K562 (cell line): ENCODE data around the gene BCAR1. TPM values are rescaled to one million over a fixed set of nuclear protein-coding genes. Genes with fewer than 3 reads are reported as not detected.
A peak's percentile ranks its signal among the peaks of the same experiment; 100 is the strongest.

ENCODE experiments used
- ATAC-seq: fragments of 200-7000 bp; cut with Tn5 transposase; 3 replicates; pipeline ENCODE4 v1.9.1; 2020; ENCODE audit warnings: moderate library complexity
- BruUV-seq: library from RNA; stranded (reverse); fragments of 400-500 nt; replicated peaks from 2 replicates; lab custom pipeline; 2021; lab: Mats Ljungman, UMichigan
- CTCF ChIA-PET: fragments of 300-600 bp; formaldehyde crosslinking; extraction: SDS; loops from one replicate; lab custom pipeline; 2021; ENCODE audit warnings: low intra/inter-chr PET ratio; lab: Yijun Ruan, JAX
- POLR2A ChIA-PET: fragments of 300-600, 350-650 bp; sonication (Branson Sonifier 250); formaldehyde crosslinking; extraction: SDS; loops from one replicate; lab custom pipeline; 2021; ENCODE audit warnings: antibody characterized with exemption, inconsistent platforms; lab: Yijun Ruan, JAX
- DNase-seq, 4 experiments: peaks; one replicate each; pipeline versions ENCODE4 v3.0.0 to v3.0.0-alpha.2; 2011 to 2018; ENCODE audit warnings: low spot score in 3 of 4, mixed read lengths in 3 of 4; ENCODE audit errors: extremely low read depth in 1 of 4
- FAIRE-seq: peaks from 2 replicates; lab custom pipeline; 2011; peaks lifted over from hg19 to GRCh38; lab: Jason Lieb, UNC
- H2AFZ ChIP-seq: 2 replicates; pipeline ENCODE4 v1.6.0; 2011; ENCODE audit warnings: low read depth, low read length, control low read depth, inconsistent platforms
- H3K27ac ChIP-seq: fragments of 200-600 bp; 3 replicates; pipeline ENCODE4 v1.8.0; 2011; ENCODE audit warnings: low read depth, mild to moderate bottlenecking, control low read depth, inconsistent platforms, low read length, moderate library complexity, mixed read lengths; ENCODE audit errors: extremely low read depth
- H3K27me3 ChIP-seq, 2 experiments: fragments of 300-600 bp in 1 of 2; 2 replicates in 1 of 2; 3 replicates in 1 of 2; pipeline versions ENCODE4 v1.6.0 to v1.8.0; 2011; ENCODE audit warnings: inconsistent platforms in 2 of 2, low read length in 2 of 2, mild to moderate bottlenecking in 1 of 2, mixed read lengths in 1 of 2, moderate library complexity in 1 of 2; ENCODE audit not compliant: control insufficient read depth in 2 of 2, insufficient read depth in 2 of 2
- H3K36me3 ChIP-seq: fragments of 300-600 bp; 3 replicates; pipeline ENCODE4 v1.8.0; 2011; ENCODE audit warnings: mild to moderate bottlenecking, low read length, inconsistent platforms; ENCODE audit not compliant: control insufficient read depth, insufficient read depth
- H3K4me1 ChIP-seq, 2 experiments: fragments of 200-600 bp in 1 of 2; replicated peaks in 1 of 2; 2 replicates in 1 of 2; 3 replicates in 1 of 2; pipeline versions ENCODE4 v1.5.1 to v1.8.0; 2011; ENCODE audit warnings: inconsistent platforms in 2 of 2, low read length in 2 of 2, mild to moderate bottlenecking in 1 of 2, mixed read lengths in 1 of 2, moderate library complexity in 1 of 2; ENCODE audit not compliant: control insufficient read depth in 2 of 2, insufficient read depth in 2 of 2
- H3K4me2 ChIP-seq: 2 replicates; pipeline ENCODE4 v1.6.1; 2011; ENCODE audit warnings: low read length, control low read depth, inconsistent platforms, mixed read lengths; ENCODE audit not compliant: insufficient read depth
- H3K4me3 ChIP-seq: fragments of 200-600 bp; sonication (generic), shearing (Covaris generic); 2 replicates; pipeline ENCODE4 v1.5.1; 2016; ENCODE audit warnings: control low read depth, inconsistent platforms
- H3K79me2 ChIP-seq: fragments of 200-600 bp; 3 replicates; pipeline ENCODE4 v1.8.0; 2011; ENCODE audit warnings: low read length, inconsistent platforms; ENCODE audit not compliant: control insufficient read depth, insufficient read depth
- H3K9ac ChIP-seq, 2 experiments: 2 replicates each; pipeline versions ENCODE4 v1.6.0 to v1.6.1; 2011; ENCODE audit warnings: low read depth in 2 of 2, low read length in 2 of 2, control low read depth in 1 of 2, inconsistent platforms in 1 of 2, mild to moderate bottlenecking in 1 of 2, mixed read lengths in 1 of 2; ENCODE audit not compliant: insufficient read depth in 1 of 2
- H3K9me1 ChIP-seq: one replicate; pipeline ENCODE4 v1.6.0; 2011; ENCODE audit warnings: inconsistent platforms, mild to moderate bottlenecking, low read length, moderate library complexity; ENCODE audit not compliant: control insufficient read depth, insufficient read depth
- H3K9me3 ChIP-seq: replicated peaks from 2 replicates; pipeline ENCODE4 v1.5.1; 2011; ENCODE audit warnings: low read depth, low read length, inconsistent platforms; ENCODE audit not compliant: control insufficient read depth, insufficient read depth
- H4K20me1 ChIP-seq: replicated peaks from 2 replicates; pipeline ENCODE4 v1.6.1; 2011; ENCODE audit warnings: low read length, inconsistent platforms, mixed read lengths; ENCODE audit not compliant: control insufficient read depth, insufficient read depth
- C11orf30 ChIP-seq: fragments of 450-650 bp; IDR thresholded peaks from 2 replicates; pipeline ENCODE4 v1.6.1; 2016; ENCODE audit warnings: low read depth, mild to moderate bottlenecking
- CBFA2T3 ChIP-seq: fragments of 450-650 bp; IDR thresholded peaks from 2 replicates; pipeline ENCODE4 v1.6.1; 2017
- FIP1L1 ChIP-seq: fragments of 200-400 bp; formaldehyde crosslinking; IDR thresholded peaks from 2 replicates; pipeline ENCODE4 v1.6.1; 2018; ENCODE audit warnings: mild to moderate bottlenecking, low read depth, low read length; ENCODE audit not compliant: poor library complexity, severe bottlenecking
- HEY1 ChIP-seq: fragments of 250-450 bp; sonication (Bioruptor Pico); IDR thresholded peaks from 2 replicates; pipeline ENCODE4 v1.5.0; 2020; ENCODE audit warnings: mild to moderate bottlenecking, moderate library complexity, borderline replicate concordance
- KDM5B ChIP-seq: fragments of 200-600 bp; sonication (generic); IDR thresholded peaks from 2 replicates; pipeline ENCODE4 v1.6.1; 2012; ENCODE audit warnings: low read depth, mild to moderate bottlenecking, moderate library complexity, low read length, control low read depth, inconsistent platforms; ENCODE audit not compliant: insufficient replicate concordance
- MAFF ChIP-seq: IDR thresholded peaks from 2 replicates; pipeline ENCODE4 v1.6.1; 2012; ENCODE audit warnings: low read length, improper control_type of control experiment
- MAFG ChIP-seq: fragments of 450-650 bp; conservative IDR thresholded peaks from 2 replicates; pipeline ENCODE4 v1.6.1; 2016; ENCODE audit warnings: missing genetic modification characterization, missing compliant biosample characterization
- MAFK ChIP-seq: IDR thresholded peaks from 2 replicates; pipeline ENCODE4 v1.6.1; 2011; ENCODE audit warnings: low read length, improper control_type of control experiment
- ZNF316 ChIP-seq: fragments of 450-650 bp; IDR thresholded peaks from 2 replicates; pipeline ENCODE4 v1.6.1; 2016
- WGBS: fragments of 100-300 bp; shearing (Covaris generic); methylation state at CpG from one replicate; pipeline ENCODE4 v1.1.6; 2016; ENCODE audit warnings: low coverage, mixed read lengths; ENCODE audit not compliant: insufficient coverage; ENCODE audit errors: missing lambda C conversion rate; 5-methylcytosine and 5-hydroxymethylcytosine counted together
- in situ Hi-C: fragments of 300-500 bp; cut with MboI; formaldehyde crosslinking; loops from 4 replicates; pipeline ENCODE4 v1.15.0; 2018; ENCODE audit warnings: inconsistent platforms, mixed read lengths
- intact Hi-C: fragments of 100-400 bp; cut with micrococcal nuclease; formaldehyde crosslinking; loops from 2 replicates; pipeline ENCODE4 v1.14.2; 2022
- polyA plus RNA-seq, 8 experiments: library from polyadenylated mRNA; depleted of rRNA in 4 of 8; stranded (reverse) in 5 of 8; unstranded in 3 of 8; fragments of >200 nt; fragmentation: Nextera tagmentation in 2 of 8; fragmentation: Illumina TruSeq in 1 of 8; extraction: Ambion mirVana in 2 of 8; extraction: Trizol in 1 of 8; gene quantifications; 2 replicates each; pipeline versions ENCODE4 v1.2.1 to v1.2.3, GENCODE V29; 2011 to 2014; ENCODE audit warnings: inconsistent platforms in 1 of 8, missing spikeins in 1 of 8
- total RNA-seq, 7 experiments: library from RNA; depleted of rRNA in 6 of 7; stranded (reverse); fragments of >200 nt in 6 of 7; fragmentation: Illumina TruSeq in 2 of 7; extraction: Trizol in 2 of 7; gene quantifications; 2 replicates each; pipeline versions ENCODE4 v1.2.1 to v1.2.3, GENCODE V29; 2011 to 2021; ENCODE audit warnings: low replicate concordance in 1 of 7

Gene BCAR1
- total and polyA plus RNA-seq, 9 of the 15 experiments (the other 6 are each of a cell fraction or from before 2014, with no cell fraction given): 0.10 to 26.3 (median 3.6) TPM

- FAIRE-seq (no peak), ATAC-seq (no peak), DNase-seq (no peak)
- 89% methylated on average over 4 of the region's 4 CpGs for WGBS
- H3K4me1 ChIP-seq: peaks cover 6 to 10% of the 10 kb centered on the region in 2 experiments
- H3K4me2 ChIP-seq: no peak overlapping the region
- intact Hi-C loops (no loop called here), in situ Hi-C loops (no loop called here)
- no TSS peak for BruUV-seq
- no peak overlapping the region for H3K4me3 ChIP-seq
- H3K9me1 ChIP-seq: no peaks in the 10 kb centered on the region
- no peak overlapping the region for H2AFZ ChIP-seq
- CTCF ChIA-PET: no interaction called here
- no peaks in the 10 kb centered on the region for H3K9me3 ChIP-seq
- H3K27me3 ChIP-seq: no peaks in the 10 kb centered on the region
- POLR2A ChIA-PET: interaction anchor here (1.1 to 1.7 kb wide), 3 partner anchors 10 to 19 kb away, joined by 4 to 5 read pairs (median 4); no protein-coding TSS in a partner anchor
- H4K20me1 ChIP-seq: no peaks in the 10 kb centered on the region
- no peaks in the 10 kb centered on the region for H3K79me2 ChIP-seq
- H3K9ac ChIP-seq: no peak overlapping the region
- TF ChIP-seq C11orf30: peak; percentile 69
- peak; percentile 39; the same call in 1 of the 2 replicates for TF ChIP-seq MAFK
- TF ChIP-seq CBFA2T3: no peak
- TF ChIP-seq MAFF: peak; percentile 65
- no peak for TF ChIP-seq KDM5B
- peak; percentile 74 for TF ChIP-seq ZNF316
- no peak for TF ChIP-seq FIP1L1
- no peak for TF ChIP-seq HEY1 (CRISPR knock-in tag)
- TF ChIP-seq MAFG (tag): peak; percentile 52
- peaks cover 47% of the 10 kb centered on the region; the same call in 2 of the 3 replicates for H3K36me3 ChIP-seq
- H3K27ac ChIP-seq: no peak overlapping the region
Observed at GRCh38 chr16:75293173-75293572, 41.7 kb upstream of the BCAR1 start.
